Skeletal muscle tissue (tissue), 4 donors: ENCODE measurements around the gene ERF. TPM values are rescaled to one million over a fixed set of nuclear protein-coding genes. Genes with fewer than 3 reads are reported as not detected.
"Not testable (repeated sequence)": the region's sequence is repeated elsewhere in the genome, so short reads cannot be mapped to it uniquely, and the experiment has no call there.

Source experiments
- H3K27ac ChIP-seq: one replicate; pipeline ENCODE4 v1.7.0; 2013; ENCODE audit warnings: mild to moderate bottlenecking, low read depth, low read length, inconsistent platforms
- H3K27me3 ChIP-seq, 3 donors: one replicate each; pipeline ENCODE4 v1.7.0; 2013; ENCODE audit warnings: low read length in 3 of 3; ENCODE audit not compliant: control insufficient read depth in 3 of 3, insufficient read depth in 3 of 3
- H3K36me3 ChIP-seq, 3 donors: one replicate each; pipeline ENCODE4 v1.7.0; 2013; ENCODE audit warnings: low read length in 3 of 3; ENCODE audit not compliant: control insufficient read depth in 3 of 3, insufficient read depth in 3 of 3
- H3K4me1 ChIP-seq, 3 donors: one replicate each; pipeline ENCODE4 v1.7.0; 2013; ENCODE audit warnings: low read length in 3 of 3, mild to moderate bottlenecking in 3 of 3; ENCODE audit not compliant: control insufficient read depth in 3 of 3, insufficient read depth in 3 of 3
- H3K4me3 ChIP-seq, 3 donors: one replicate each; pipeline ENCODE4 v1.7.0; 2013; ENCODE audit warnings: low read length in 3 of 3
- H3K9ac ChIP-seq, 3 donors: one replicate each; pipeline ENCODE4 v1.7.0; 2013; ENCODE audit warnings: low read length in 3 of 3, mild to moderate bottlenecking in 3 of 3, moderate library complexity in 2 of 3, low read depth in 1 of 3
- H3K9me3 ChIP-seq, 3 donors: one replicate each; pipeline ENCODE4 v1.7.0; 2013; ENCODE audit warnings: low read length in 3 of 3; ENCODE audit not compliant: control insufficient read depth in 3 of 3
- total RNA-seq: library from RNA; depleted of rRNA; stranded (reverse); fragments of >200 nt; gene quantifications from one replicate; pipeline ENCODE4 v1.2.3, GENCODE V29; 2014
- donor health status: Osteomylitis.

ERF gene
- total RNA-seq, 1 donor from 2014 or later, result 12.0 TPM

DNA sequence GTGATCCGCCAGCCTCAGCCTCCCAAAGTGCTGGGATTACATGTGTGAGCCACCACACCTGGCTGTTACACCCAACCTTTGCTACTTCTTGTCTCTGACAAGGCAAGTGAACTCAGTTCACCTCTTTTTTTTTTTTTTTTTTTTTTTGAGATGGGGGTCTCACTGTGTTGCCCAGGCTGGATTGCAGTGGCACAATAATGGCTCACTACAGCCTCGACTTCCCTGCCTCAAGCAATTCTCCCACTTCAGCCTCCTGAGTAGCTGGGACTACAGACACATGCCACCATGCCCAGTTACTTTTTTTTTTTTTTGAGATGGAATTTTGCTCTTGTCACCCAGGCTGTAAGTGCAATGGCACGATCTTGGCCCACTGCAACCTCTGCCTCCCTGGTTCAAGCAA lies 2.9 kb upstream of the ERF start:
- not testable (repeated sequence) for H3K36me3 ChIP-seq, H3K9ac ChIP-seq, H3K9me3 ChIP-seq, H3K4me3 ChIP-seq, H3K27ac ChIP-seq
- Histone ChIP-seq H3K4me1 (peaks cover 5 to 14% (median 11%) of the 10 kb centered on the region in 3 donors), H3K27me3 (peaks cover 0 to 23% (median 14%) of the 10 kb centered on the region in 3 donors)

DNA sequence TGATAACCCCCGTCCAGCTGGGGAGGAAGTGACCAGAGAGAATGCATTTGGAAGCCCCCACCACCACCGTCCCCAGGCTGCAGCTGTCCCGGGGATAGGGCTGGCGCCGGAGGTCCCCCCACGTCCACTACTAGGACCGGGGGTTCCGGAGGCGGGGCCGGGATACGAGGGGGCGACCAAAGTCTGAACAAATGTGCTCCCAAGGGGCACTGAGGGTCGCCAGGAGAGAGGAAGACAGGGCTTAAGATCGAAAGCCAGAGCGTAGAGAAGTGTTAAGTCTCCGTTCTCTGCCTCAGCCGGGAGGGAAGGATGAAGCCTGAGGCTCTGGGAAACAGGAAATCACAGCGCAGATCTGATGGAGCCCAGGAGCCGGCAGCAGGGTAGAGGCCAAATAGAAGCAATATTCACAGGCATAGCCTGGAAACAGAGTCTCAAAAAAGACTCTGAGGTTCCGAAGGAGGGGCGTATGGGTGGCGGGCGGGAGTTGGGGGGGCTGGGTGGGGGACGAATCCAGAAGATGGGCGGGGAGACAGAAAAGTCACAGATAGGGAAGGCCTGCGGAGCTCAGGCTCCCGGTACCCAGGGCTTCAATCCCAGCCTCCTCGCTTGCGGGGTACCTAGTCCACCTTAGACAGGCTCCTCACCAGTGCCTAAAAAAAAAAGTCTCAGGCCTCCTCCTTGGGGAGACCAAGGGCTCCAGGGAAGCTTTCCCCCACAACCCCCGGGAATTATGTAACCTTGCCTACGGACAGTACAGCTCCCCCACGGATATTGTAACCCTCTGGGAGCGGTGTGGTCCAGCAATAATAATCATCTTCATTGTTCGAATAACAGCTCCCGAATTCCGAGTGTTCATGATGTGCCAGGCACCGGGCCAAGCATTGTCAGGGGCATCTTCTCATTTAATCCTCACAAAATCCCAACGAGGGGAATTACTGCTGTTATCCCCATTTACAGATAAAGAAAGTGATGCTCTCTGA lies 1.1 kb upstream of the ERF start:
- peak overlapping the region; percentile 70 to 79 (median 74) for H3K9ac ChIP-seq
- H3K27ac ChIP-seq, result peak overlapping the region; percentile 88
- H3K36me3 ChIP-seq, result no peaks in the 10 kb centered on the region
- peaks cover 18 to 30% (median 24%) of the 10 kb centered on the region in 3 donors for H3K4me1 ChIP-seq
- H3K27me3 ChIP-seq, result peaks cover 0 to 33% (median 18%) of the 10 kb centered on the region in 3 donors
- peak overlapping the region; percentile 63 to 75 (median 69) for H3K4me3 ChIP-seq
- no peaks in the 10 kb centered on the region for H3K9me3 ChIP-seq

DNA sequence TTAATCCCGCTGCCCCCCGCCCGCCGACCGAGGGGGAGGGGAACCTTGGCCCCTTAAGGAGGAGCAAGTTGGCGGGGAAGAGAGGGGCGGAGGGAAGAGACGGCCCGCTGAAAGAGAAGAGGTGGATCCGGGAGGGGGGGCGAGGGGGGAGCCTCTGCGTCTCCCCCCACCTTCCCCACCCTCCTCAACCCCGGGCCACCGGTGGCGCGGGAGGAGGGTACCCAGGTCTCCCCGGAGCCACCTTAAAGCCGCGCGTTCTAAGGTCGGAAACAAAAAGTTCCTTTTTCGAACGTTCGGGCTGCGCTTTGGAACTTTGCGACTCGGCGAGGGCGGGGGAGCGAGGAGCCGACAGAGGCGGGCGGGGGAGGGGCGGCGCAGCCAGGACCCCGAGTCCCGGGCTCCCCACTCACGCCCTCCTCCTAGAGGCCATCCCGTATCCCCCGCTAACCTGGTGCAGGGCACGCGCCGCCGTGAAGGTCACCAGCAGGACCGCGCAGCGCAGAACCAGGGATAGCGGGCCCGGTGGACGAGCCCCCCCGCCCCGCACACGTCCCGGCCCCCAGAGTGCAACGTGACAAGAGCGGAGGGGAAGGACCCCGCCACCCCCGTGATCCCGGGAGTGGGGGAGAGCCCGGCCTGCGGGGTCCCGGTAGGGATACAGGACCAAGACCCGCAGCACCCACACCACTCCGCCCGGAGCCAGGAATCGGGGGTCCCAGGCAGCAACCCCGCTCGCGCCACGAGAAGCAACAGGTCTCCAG lies 659 bp downstream of the ERF start:
- Histone ChIP-seq H3K36me3 (peaks cover 0 to 9% (median 4%) of the 10 kb centered on the region in 3 donors), H3K27ac (peak overlapping the region; percentile 94), H3K4me3 (peak overlapping the region; percentile 67 to 78 (median 68)), H3K9me3 (no peaks in the 10 kb centered on the region), H3K4me1 (peaks cover 32 to 46% (median 40%) of the 10 kb centered on the region in 3 donors), H3K9ac (peak overlapping the region; percentile 79 to 90 (median 79)), H3K27me3 (peaks cover 0 to 42% (median 27%) of the 10 kb centered on the region in 3 donors)

DNA sequence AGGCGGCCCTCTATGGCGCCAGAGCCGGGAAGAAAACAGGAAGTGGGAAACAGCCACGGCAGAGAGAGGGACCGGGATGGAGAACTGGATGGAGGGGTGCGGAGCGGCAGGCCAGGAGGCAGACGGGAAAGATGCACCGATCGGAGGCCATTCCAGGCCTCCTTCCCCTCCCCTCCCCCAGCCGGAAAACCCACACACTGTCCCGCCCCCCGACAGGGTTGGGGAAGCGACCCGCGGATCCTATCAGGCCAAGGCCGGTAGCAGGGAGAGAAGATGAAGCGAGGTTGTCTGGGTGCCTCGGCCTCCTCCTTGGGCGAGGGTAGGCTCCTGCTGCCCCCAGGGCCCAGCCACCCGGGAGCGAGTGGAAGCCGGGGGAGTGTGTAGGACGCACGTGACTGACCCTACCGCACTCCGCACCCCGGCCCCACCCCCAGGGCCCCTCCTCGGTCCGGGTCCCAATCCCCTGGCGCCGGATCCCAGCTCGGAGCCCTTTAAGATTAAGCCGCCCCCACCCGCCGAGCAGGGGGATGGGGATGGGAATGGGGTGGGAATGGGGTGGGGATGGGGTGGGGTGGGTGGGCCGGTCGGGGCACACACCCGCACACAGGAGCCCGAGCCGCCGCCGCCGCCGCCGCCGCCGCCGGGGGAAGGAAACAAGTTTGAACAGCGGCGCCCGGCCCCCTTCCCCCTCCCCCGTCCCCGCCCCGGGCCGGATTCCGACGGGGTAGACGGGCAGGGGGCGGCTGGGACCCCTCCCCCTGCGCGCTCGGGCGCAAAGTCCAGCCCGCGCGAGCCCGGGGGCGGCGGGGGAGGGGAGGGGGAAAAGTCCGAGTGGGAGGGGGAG lies 1.5 kb downstream of the ERF start:
- Histone ChIP-seq H3K27ac (peak overlapping the region; percentile 94), H3K4me1 (peaks cover 32 to 46% (median 40%) of the 10 kb centered on the region in 3 donors), H3K9ac (peak overlapping the region; percentile 71 to 77 (median 77)), H3K36me3 (peaks cover 0 to 9% (median 4%) of the 10 kb centered on the region in 3 donors), H3K4me3 (peak overlapping the region; percentile 68 to 82 (median 78)), H3K27me3 (peaks cover 0 to 42% (median 27%) of the 10 kb centered on the region in 3 donors), H3K9me3 (no peaks in the 10 kb centered on the region)

DNA sequence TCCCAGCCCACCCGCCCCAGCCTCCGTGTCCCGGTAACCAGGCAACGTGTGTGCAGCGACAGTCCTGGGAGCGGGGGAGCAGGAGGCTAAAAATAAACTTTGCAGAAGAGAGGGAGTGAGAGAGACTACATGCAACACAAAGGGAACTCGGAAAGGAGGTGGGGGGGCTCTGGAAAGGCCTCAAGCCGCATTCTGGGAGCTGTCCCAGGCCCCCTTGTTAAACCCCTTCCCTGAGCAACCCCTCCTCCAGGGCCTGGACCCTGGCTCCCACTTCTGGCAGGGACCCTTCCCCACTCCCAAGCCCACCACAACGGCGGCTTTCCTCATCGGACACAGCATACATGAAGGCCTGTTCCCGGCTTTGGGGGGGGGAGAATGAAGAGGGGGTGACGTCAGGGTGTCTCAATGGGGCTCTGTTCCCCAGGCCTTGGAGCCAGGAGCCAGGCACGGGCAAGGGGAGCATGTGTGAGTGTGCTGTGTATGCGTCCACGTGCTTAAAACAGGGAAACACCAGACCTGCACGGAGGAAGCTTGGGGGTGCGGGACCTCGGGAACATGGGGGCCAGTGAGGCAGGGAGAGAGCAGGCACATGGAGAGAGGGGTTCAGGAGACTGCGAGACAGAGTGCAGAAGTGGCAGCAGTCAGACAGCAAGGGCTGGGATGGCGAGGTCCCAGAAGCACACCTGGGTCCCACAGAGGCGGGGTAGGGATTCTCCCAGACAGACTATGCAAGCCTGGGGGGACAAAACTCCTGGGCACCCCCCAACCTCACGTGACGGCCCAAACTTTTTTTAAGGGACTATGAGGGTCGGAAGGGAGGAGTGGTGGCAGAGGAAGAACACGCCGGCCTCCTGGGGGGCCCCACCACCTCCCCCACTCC lies 2.3 kb downstream of the ERF start:
- Histone ChIP-seq H3K27me3 (peaks cover 0 to 42% (median 27%) of the 10 kb centered on the region in 3 donors), H3K4me1 (peaks cover 32 to 46% (median 40%) of the 10 kb centered on the region in 3 donors), H3K9me3 (no peaks in the 10 kb centered on the region), H3K27ac (peak overlapping the region; percentile 76), H3K9ac (peak overlapping the region; percentile 71 to 77 (median 77)), H3K4me3 (peak overlapping the region; percentile 59 to 82 (median 73)), H3K36me3 (peaks cover 0 to 9% (median 4%) of the 10 kb centered on the region in 3 donors)

DNA sequence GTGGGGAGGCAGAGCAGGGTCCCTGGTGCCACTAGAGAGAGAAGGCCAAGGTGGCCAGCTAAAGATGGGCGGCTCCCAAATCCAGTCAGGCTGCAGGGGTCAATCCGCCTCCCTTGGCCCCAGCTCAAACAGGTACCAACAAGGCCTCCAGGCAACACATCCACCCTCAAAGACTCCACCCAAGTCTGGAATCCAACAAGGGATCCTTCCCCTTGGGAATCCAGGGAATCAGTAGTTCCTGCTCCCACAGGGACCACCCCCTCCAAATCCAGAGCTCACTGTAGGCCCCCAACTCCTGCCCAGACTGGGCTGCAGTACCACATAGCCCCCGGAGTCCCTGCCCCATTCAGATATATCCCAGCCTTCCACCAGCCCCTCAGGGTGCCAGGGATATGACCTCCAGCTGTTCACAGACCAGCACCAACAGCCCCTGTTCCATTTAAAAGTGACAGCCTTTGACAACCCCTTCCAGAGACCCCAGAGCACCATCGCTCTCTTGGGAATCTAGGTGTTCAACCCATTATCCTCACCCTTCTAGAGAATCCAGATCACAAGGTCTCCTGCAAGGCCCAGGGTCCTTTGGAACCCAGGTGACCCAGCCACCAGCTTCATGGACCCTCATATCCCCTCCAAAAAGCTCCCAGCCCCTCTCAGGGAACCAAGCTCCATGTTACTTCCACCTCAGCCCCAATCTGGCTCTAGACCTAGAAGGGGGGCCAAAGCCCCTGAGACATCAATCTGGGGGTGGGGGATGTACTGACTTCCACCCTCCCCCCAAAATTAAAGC lies 3.2 kb downstream of the ERF start:
- H3K27me3 ChIP-seq, result peaks cover 0 to 38% (median 25%) of the 10 kb centered on the region in 3 donors
- H3K4me3 ChIP-seq, result peak overlapping the region in 2 of 3 donors; percentile 10 to 13
- peaks cover 0 to 9% (median 4%) of the 10 kb centered on the region in 3 donors for H3K36me3 ChIP-seq
- no peaks in the 10 kb centered on the region for H3K9me3 ChIP-seq
- peaks cover 36 to 50% (median 43%) of the 10 kb centered on the region in 3 donors for H3K4me1 ChIP-seq
- peak overlapping the region in 1 of 3 donors; percentile 66 for H3K9ac ChIP-seq
- H3K27ac ChIP-seq, result peak overlapping the region; percentile 36

DNA sequence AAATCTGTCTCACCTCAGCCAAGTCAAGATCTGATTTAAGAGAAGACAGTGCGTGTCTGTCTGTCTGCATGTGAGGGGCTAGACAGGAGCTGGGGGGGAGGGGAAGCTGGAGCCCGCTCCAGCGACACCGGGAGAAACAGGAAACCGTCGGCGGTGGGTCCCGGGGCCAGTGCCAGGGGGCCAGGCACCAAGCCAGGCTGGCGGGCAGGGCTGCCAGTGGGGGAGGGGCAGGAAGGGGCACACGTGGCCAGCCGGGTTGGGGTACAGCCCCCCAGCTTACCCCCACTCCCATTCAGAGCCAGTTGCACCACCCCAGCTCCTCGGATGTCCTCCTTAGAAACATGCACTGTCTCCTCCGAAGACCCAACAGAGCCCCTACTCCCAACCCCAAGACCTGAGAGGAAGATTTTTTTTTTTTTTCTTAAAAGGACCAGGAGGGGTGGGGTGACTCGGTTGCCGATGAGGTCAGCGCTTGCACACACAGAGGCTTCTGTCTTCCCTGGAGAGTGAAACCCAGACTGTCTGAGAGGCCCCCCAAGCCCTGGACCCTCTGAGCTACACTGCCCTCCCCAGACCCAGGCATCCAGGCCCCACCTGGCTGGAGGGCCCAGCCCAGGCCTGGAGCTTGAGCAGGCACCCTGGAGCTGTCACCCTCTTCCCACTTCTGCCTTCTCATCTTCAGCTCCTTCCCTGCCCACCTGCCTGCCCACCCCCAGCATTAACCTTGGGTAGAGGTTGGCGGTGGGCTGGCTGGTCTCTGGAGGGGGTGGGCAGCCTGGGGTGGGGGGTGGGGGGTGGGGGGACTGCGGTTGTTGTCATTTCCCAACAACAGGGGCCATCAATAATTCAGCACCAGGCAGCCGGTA lies 4.0 kb downstream of the ERF start:
- peaks cover 43 to 54% (median 51%) of the 10 kb centered on the region in 3 donors for H3K4me1 ChIP-seq
- H3K9me3 ChIP-seq, result no peaks in the 10 kb centered on the region
- peaks cover 0 to 32% (median 19%) of the 10 kb centered on the region in 3 donors for H3K27me3 ChIP-seq
- peaks cover 0 to 9% (median 4%) of the 10 kb centered on the region in 3 donors for H3K36me3 ChIP-seq
- peak overlapping the region; percentile 64 for H3K27ac ChIP-seq
- H3K4me3 ChIP-seq, result peak overlapping the region in 2 of 3 donors; percentile 6 to 35
- peak overlapping the region in 2 of 3 donors; percentile 50 to 54 for H3K9ac ChIP-seq
